Frontal cortex (tissue), 4 donors: ENCODE results near the gene FGF5. TPM values are rescaled to one million over a fixed set of nuclear protein-coding genes. Genes with fewer than 3 reads are reported as not detected.

Experiments used
- DNase-seq, 2 donors: peaks; one replicate each; pipeline ENCODE4 v3.0.0; 2012; ENCODE audit warnings: low spot score in 2 of 2
- FAIRE-seq: peaks from 2 replicates; lab custom pipeline; 2012; peaks lifted over from hg19 to GRCh38; lab: Jason Lieb, UNC
- total RNA-seq: library from RNA; depleted of rRNA; stranded (reverse); fragments of >200 nt; gene quantifications from one replicate; pipeline ENCODE4 v1.2.3, GENCODE V29; 2014
- donor health status: control.
- donor health status: control.
- donor health status: control.

FGF5 gene
- total RNA-seq, 1 donor from 2014 or later, result 0.82 TPM

- DNase-seq (no peak), FAIRE-seq (no peak)
These were observed 14.0 kb upstream of the FGF5 start for GRCh38 chr4:80252427-80252826.

GRCh38 chr4:80252953-80253352, 13.5 kb upstream of the FGF5 start:
- FAIRE-seq (no peak), DNase-seq (no peak)

GRCh38 chr4:80253510-80253909, 13.0 kb upstream of the FGF5 start:
- FAIRE-seq, result no peak
- DNase-seq, result no peak

GRCh38 chr4:80254114-80254513, 12.3 kb upstream of the FGF5 start:
- DNase-seq, result no peak
- FAIRE-seq, result no peak

GRCh38 chr4:80255329-80256095, 11.0 kb upstream of the FGF5 start:
- DNase-seq, result no peak
- no peak for FAIRE-seq

- DNase-seq (no peak), FAIRE-seq (no peak)
These were observed 8.6 kb upstream of the FGF5 start for GRCh38 chr4:80257851-80258250.

GRCh38 chr4:80259012-80259411, 7.5 kb upstream of the FGF5 start:
- DNase-seq (no peak), FAIRE-seq (no peak)

GRCh38 chr4:80259817-80260216, 6.6 kb upstream of the FGF5 start:
- no peak for FAIRE-seq
- DNase-seq, result no peak

- FAIRE-seq (no peak), DNase-seq (no peak)
These were observed 4.4 kb upstream of the FGF5 start for GRCh38 chr4:80261989-80262600.

- FAIRE-seq, result no peak
- DNase-seq, result no peak
These were observed 2.7 kb upstream of the FGF5 start for GRCh38 chr4:80263541-80264351.

GRCh38 chr4:80264352-80264647, 2.2 kb upstream of the FGF5 start:
- DNase-seq (no peak), FAIRE-seq (no peak)

- DNase-seq (no peak), FAIRE-seq (no peak)
These were observed 1.6 kb upstream of the FGF5 start for GRCh38 chr4:80264825-80265224.

GRCh38 chr4:80265571-80266252, 752 bp upstream of the FGF5 start:
- FAIRE-seq (no peak), DNase-seq (no peak)

- FAIRE-seq (no peak), DNase-seq (peak in 1 of 2 donors; percentile 14)
These were observed 477 bp downstream of the FGF5 start for GRCh38 chr4:80266902-80267380.

GRCh38 chr4:80268081-80268823, 1.8 kb downstream of the FGF5 start:
- no peak for FAIRE-seq

GRCh38 chr4:80268936-80269335, 2.5 kb downstream of the FGF5 start:
- FAIRE-seq (no peak), DNase-seq (no peak)

More at GRCh38 chr4:80268081-80268823, 1.8 kb downstream of the FGF5 start:
- no peak for DNase-seq

- DNase-seq (no peak), FAIRE-seq (no peak)
These were observed 3.9 kb downstream of the FGF5 start for GRCh38 chr4:80270321-80270720.

- no peak for FAIRE-seq
These were observed 4.4 kb downstream of the FGF5 start for GRCh38 chr4:80270868-80271267.

GRCh38 chr4:80271801-80272200, 5.3 kb downstream of the FGF5 start:
- DNase-seq (no peak), FAIRE-seq (no peak)

More at GRCh38 chr4:80270868-80271267, 4.4 kb downstream of the FGF5 start:
- no peak for DNase-seq

- no peak for DNase-seq
- FAIRE-seq, result no peak
These were observed 10.5 kb downstream of the FGF5 start for GRCh38 chr4:80276931-80277330.
